Heart left ventricle (tissue), 16 donors: Measurements from ENCODE around the gene CRACR2A. TPM values are rescaled to one million over a fixed set of nuclear protein-coding genes. Genes with fewer than 3 reads are reported as not detected.

ENCODE experiments used
- ATAC-seq, 4 donors: fragments of 200-7000 bp; cut with Tn5 transposase; one replicate each; pipeline ENCODE4 v1.9.1; 2020 to 2022; ENCODE audit warnings: moderate library complexity in 4 of 4, mild to moderate bottlenecking in 3 of 4, moderate number of reproducible peaks in 1 of 4
- DNase-seq, 5 donors: peaks; one replicate each; pipeline ENCODE4 v3.0.0-alpha.2; 2020
- H3K27ac ChIP-seq, 12 donors: fragments of 200-600 bp; sonication (generic) in 4 of 12; one replicate each; pipeline versions ENCODE4 v1.5.0 to v1.8.0; 2016 to 2022; ENCODE audit warnings: mild to moderate bottlenecking in 2 of 12
- H3K27me3 ChIP-seq, 9 donors: fragments of 200-600 bp; sonication (generic) in 2 of 9; one replicate each; pipeline versions ENCODE4 v1.5.1 to v1.8.0; 2016 to 2022; ENCODE audit warnings: mild to moderate bottlenecking in 3 of 9
- H3K36me3 ChIP-seq, 9 donors: fragments of 200-600 bp; sonication (generic) in 2 of 9; one replicate each; pipeline versions ENCODE4 v1.5.0 to v1.8.0; 2018 to 2022; ENCODE audit warnings: mild to moderate bottlenecking in 2 of 9
- H3K4me1 ChIP-seq, 12 donors: fragments of 200-600 bp; sonication (generic) in 4 of 12; one replicate each; pipeline versions ENCODE4 v1.5.0 to v1.8.0; 2016 to 2022; ENCODE audit warnings: mild to moderate bottlenecking in 3 of 12
- H3K4me3 ChIP-seq, 12 donors: fragments of 200-600 bp; sonication (generic) in 4 of 12; one replicate each; pipeline versions ENCODE4 v1.5.0 to v1.8.0; 2017 to 2022; ENCODE audit warnings: mild to moderate bottlenecking in 9 of 12, moderate library complexity in 4 of 12
- H3K9me3 ChIP-seq, 12 donors: fragments of 200-600 bp; sonication (generic) in 4 of 12; one replicate each; pipeline versions ENCODE4 v1.5.0 to v1.8.0; 2016 to 2022; ENCODE audit warnings: mild to moderate bottlenecking in 1 of 12
- CTCF ChIP-seq, 12 donors: fragments of 200-600 bp; sonication (generic) in 4 of 12; IDR thresholded peaks; one replicate each; pipeline versions ENCODE4 v1.5.0 to v1.8.0; 2018 to 2022; ENCODE audit warnings: antibody characterized with exemption in 12 of 12, mild to moderate bottlenecking in 5 of 12
- POLR2A ChIP-seq, 2 donors: fragments of 450-650 bp; IDR thresholded peaks; one replicate each; pipeline ENCODE4 v1.6.1; 2017; ENCODE audit warnings: antibody characterized with exemption in 2 of 2, mild to moderate bottlenecking in 2 of 2, moderate library complexity in 2 of 2
- WGBS, 4 donors: extraction: QIAGEN DNeasy Blood & Tissue Kit in 2 of 4; methylation state at CpG; one replicate each; pipeline versions ENCODE4 v1.1.5 to v1.1.7; 2013 to 2018; 5-methylcytosine and 5-hydroxymethylcytosine counted together
- intact Hi-C, 10 donors: fragments of 100-400 bp; cut with DNase I; formaldehyde crosslinking; loops; one replicate each; pipeline versions ENCODE4 v1.11.1 to v1.14.2; 2022
- polyA plus RNA-seq, 2 donors: library from polyadenylated mRNA; stranded (reverse); fragments of 200-250 nt; gene quantifications; one replicate each; pipeline ENCODE4 v1.2.3, GENCODE V29; 2013
- total RNA-seq, 9 donors: library from RNA; depleted of rRNA in 2 of 9; stranded (reverse); fragments of >200 nt in 2 of 9; fragmentation: NEBNext Ultra II Directional in 3 of 9; extraction: Animal tissue kit (Norgen Biotek cat#: 25700) in 3 of 9; gene quantifications; one replicate each; pipeline versions ENCODE4 v1.1.0 to v1.2.4, GENCODE V29; 2016 to 2023
- donor health status: ischemic (EF 13 %, LVEDD 7.1; RV severe dilation, severe dysfunction).
- donor health status: healthy with polysubstance abuse.
- donor health status: DM: no; HTN: yes; CAD: no.
- donor health status: DM: no; HTN: no; CAD: no.
- donor health status: ischemic (EF 25% LVEDD 6.9; RV normal size, moderate dysfunction).
- donor health status: ischemic (EF 25% LVEDD 5.7; RV mildly dilated, moderate dysfunction).
- donor health status: healthy.
- donor health status: DM: yes; HTN: yes; CAD: no.
- donor health status: ischemic (EF 35%, LVEDD 5.7; RV mildly dilated, moderate dysfunction).
- donor health status: nonischemic (EF 11% LVEDD 7.7; RV severe dilation, severe dysfunction).
- donor health status: DM: yes; HTN: yes; CAD: no.
- donor health status: PGD.
- donor health status: ischemic (EF 29% LVEDD 5.4; RV normal size, mild dysfunction).
- donor health status: nonischemic (EF 23%, LVEDD 6.1; RV moderate dilation, normal function).

CRACR2A gene
- total and polyA plus RNA-seq, 11 donors: 1.0 to 14.1 (median 4.7) TPM

GRCh38 chr12:3607039-3607720 lies 145.7 kb downstream of the CRACR2A start:
- intact Hi-C loops: loop anchor here in 3 of 10 donors (5.0 to 10.0 kb wide), 3 partner anchors 75 to 262 kb away; partner anchors contain the start of gene PRMT8 (in 1 of the 3)
- Histone ChIP-seq H3K27me3 (no peaks in the 10 kb centered on the region), H3K27ac (no peak overlapping the region), H3K4me3 (no peak overlapping the region), H3K9me3 (peaks cover 0 to 14% (median 0%) of the 10 kb centered on the region in 12 donors), H3K4me1 (peaks cover 0 to 56% (median 29%) of the 10 kb centered on the region in 12 donors), H3K36me3 (no peaks in the 10 kb centered on the region)
- TF ChIP-seq POLR2A (IDR thresholded peaks at IDR 0.05) (no peak), CTCF (IDR thresholded peaks at IDR 0.05) (no peak)
- ATAC-seq: no peak
- peak in 1 of 5 donors; percentile 14 for DNase-seq
- WGBS, 4 donors: 69 to 76% (median 71%) methylated on average over 9 of the region's 9 CpGs

- peaks cover 0 to 48% (median 27%) of the 10 kb centered on the region in 12 donors for H3K4me1 ChIP-seq
- TF ChIP-seq POLR2A (IDR thresholded peaks at IDR 0.05): no peak
- no peak for TF ChIP-seq CTCF (IDR thresholded peaks at IDR 0.05)
- H3K27me3 ChIP-seq: peaks cover 0 to 8% (median 0%) of the 10 kb centered on the region in 9 donors
- H3K36me3 ChIP-seq: no peaks in the 10 kb centered on the region
- no peak overlapping the region for H3K27ac ChIP-seq
- peaks cover 0 to 14% (median 0%) of the 10 kb centered on the region in 12 donors for H3K9me3 ChIP-seq
- intact Hi-C loops: loop anchor here in 3 of 10 donors (5.0 to 10.0 kb wide), 3 partner anchors 74 to 261 kb away; partner anchors contain the start of gene PRMT8 (in 1 of the 3)
- no peak overlapping the region for H3K4me3 ChIP-seq
- ATAC-seq: no peak
- WGBS, 4 donors: 74 to 84% (median 80%) methylated on average over 10 of the region's 10 CpGs
- no peak for DNase-seq
Measured at GRCh38 chr12:3606128-3606527, 146.8 kb downstream of the CRACR2A start.

- peaks cover 0 to 14% (median 0%) of the 10 kb centered on the region in 12 donors for H3K9me3 ChIP-seq
- peaks cover 0 to 8% (median 0%) of the 10 kb centered on the region in 9 donors for H3K27me3 ChIP-seq
- DNase-seq (no peak), ATAC-seq (no peak)
- peak overlapping the region in 2 of 12 donors; percentile 78 to 86 for H3K27ac ChIP-seq
- 71 to 76% (median 75%) methylated on average over 6 of the region's 6 CpGs for WGBS, 4 donors
- no peaks in the 10 kb centered on the region for H3K36me3 ChIP-seq
- no peak for TF ChIP-seq POLR2A (IDR thresholded peaks at IDR 0.05)
- TF ChIP-seq CTCF (IDR thresholded peaks at IDR 0.05): no peak
- intact Hi-C loops: loop anchor here in 3 of 10 donors (5.0 to 10.0 kb wide), 3 partner anchors 73 to 261 kb away; partner anchors contain the start of gene PRMT8 (in 1 of the 3)
- H3K4me1 ChIP-seq: peaks cover 0 to 48% (median 26%) of the 10 kb centered on the region in 12 donors
- H3K4me3 ChIP-seq: no peak overlapping the region
Measured at GRCh38 chr12:3605692-3606091, 147.2 kb downstream of the CRACR2A start.
